PC-3 (cell line): ENCODE results near the gene ERMN.
"Not testable (repeated sequence)": the region's sequence is repeated elsewhere in the genome, so short reads cannot be mapped to it uniquely, and the experiment has no call there.

Source experiments
- CTCF ChIP-seq: fragments of 300-600 bp; sonication (generic); conservative IDR thresholded peaks from 2 replicates; pipeline ENCODE4 v1.5.1; 2017; ENCODE audit warnings: antibody characterized with exemption, low read depth, mild to moderate bottlenecking, low read length
- EZH2 ChIP-seq: fragments of 300-600 bp; sonication (generic); IDR thresholded peaks from one replicate; pipeline ENCODE4 v1.6.1; 2017; ENCODE audit warnings: antibody characterized with exemption, mild to moderate bottlenecking, low read length; ENCODE audit not compliant: unreplicated experiment
- EZH2phosphoT487 ChIP-seq: fragments of 300-600 bp; sonication (generic); IDR thresholded peaks from 2 replicates; pipeline ENCODE4 v1.6.1; 2018; ENCODE audit warnings: mild to moderate bottlenecking, antibody characterized with exemption, low read length, borderline replicate concordance

GRCh38 chr2:157279311-157279710 lies 46.3 kb downstream of the ERMN start:
- TF ChIP-seq CTCF, EZH2, EZH2phosphoT487: not testable (repeated sequence)
